Heart right ventricle (tissue), 16 donors: ENCODE measurements around the gene SURF2. TPM values are rescaled to one million over a fixed set of nuclear protein-coding genes. Genes with fewer than 3 reads are reported as not detected.
"Not testable (repeated sequence)": the region's sequence is repeated elsewhere in the genome, so short reads cannot be mapped to it uniquely, and the experiment has no call there.

ENCODE experiments used
- ATAC-seq, 8 donors: fragments of 200-7000 bp; cut with Tn5 transposase; one replicate each; pipeline ENCODE4 v1.9.1; 2020; ENCODE audit warnings: mild to moderate bottlenecking in 8 of 8, moderate library complexity in 8 of 8, moderate number of reproducible peaks in 1 of 8
- DNase-seq, 2 donors: peaks; one replicate each; pipeline ENCODE4 v3.0.0-alpha.2; 2020
- H3K27ac ChIP-seq, 10 donors: fragments of 200-600 bp; sonication (generic) in 2 of 10; one replicate each; pipeline versions ENCODE4 v1.5.0 to v1.8.0; 2020 to 2022; ENCODE audit warnings: mild to moderate bottlenecking in 3 of 10
- H3K27me3 ChIP-seq, 7 donors: fragments of 200-600 bp; one replicate each; pipeline ENCODE4 v1.8.0; 2021 to 2022; ENCODE audit warnings: mild to moderate bottlenecking in 2 of 7
- H3K36me3 ChIP-seq, 9 donors: fragments of 200-600 bp; sonication (generic) in 1 of 9; one replicate each; pipeline versions ENCODE4 v1.5.0 to v1.8.0; 2020 to 2022; ENCODE audit warnings: mild to moderate bottlenecking in 2 of 9
- H3K4me1 ChIP-seq, 9 donors: fragments of 200-600 bp; sonication (generic) in 1 of 9; one replicate each; pipeline versions ENCODE4 v1.5.0 to v1.8.0; 2020 to 2022; ENCODE audit warnings: mild to moderate bottlenecking in 4 of 9
- H3K4me3 ChIP-seq, 10 donors: fragments of 200-600 bp; sonication (generic) in 2 of 10; one replicate each; pipeline versions ENCODE4 v1.5.0 to v1.8.0; 2020 to 2022; ENCODE audit warnings: mild to moderate bottlenecking in 7 of 10, moderate library complexity in 2 of 10
- H3K9me3 ChIP-seq, 11 donors: fragments of 200-600 bp in 10 of 11; sonication (generic) in 2 of 11; one replicate each; pipeline versions ENCODE4 v1.5.0 to v1.8.0; 2013 to 2022; ENCODE audit warnings: mild to moderate bottlenecking in 2 of 11, control low read depth in 1 of 11, moderate library complexity in 1 of 11
- WGBS, 2 donors: extraction: QIAGEN DNeasy Blood & Tissue Kit; methylation state at CpG; one replicate each; pipeline ENCODE4 v1.1.7; 2013; ENCODE audit warnings: inconsistent platforms in 1 of 2; 5-methylcytosine and 5-hydroxymethylcytosine counted together
- intact Hi-C, 10 donors: fragments of 100-400 bp; cut with DNase I; formaldehyde crosslinking; loops; one replicate each; pipeline versions ENCODE4 v1.11.1 to v1.14.2; 2022
- long read RNA-seq, 3 donors: library from polyadenylated mRNA; unstranded; transcript quantifications; one replicate each; pipeline ENCODE4 v2.0.0, GENCODE V29; 2020 to 2021
- polyA plus RNA-seq, 2 donors: library from polyadenylated mRNA; stranded (reverse); fragments of 200-250 nt; gene quantifications; one replicate each; pipeline ENCODE4 v1.2.3, GENCODE V29; 2013
- total RNA-seq, 10 donors: library from RNA; stranded (reverse); fragmentation: NEBNext Ultra II Directional in 3 of 10; extraction: Animal tissue kit (Norgen Biotek cat#: 25700) in 3 of 10; gene quantifications; one replicate each; pipeline versions ENCODE4 v1.2.1 to v1.2.4, GENCODE V29; 2021 to 2023
- TF ChIP-seq, protein P1 (sequence below), 9 donors: fragments of 200-600 bp; sonication (generic) in 2 of 9; IDR thresholded peaks; one replicate each; pipeline versions ENCODE4 v1.5.0 to v1.8.0; 2021 to 2022; ENCODE audit warnings: antibody characterized with exemption in 9 of 9, mild to moderate bottlenecking in 5 of 9, moderate library complexity in 1 of 9
- donor health status: Arrhythmogenic right ventricular cardiomyopathy.
- donor health status: ischemic (EF 13 %, LVEDD 7.1; RV severe dilation, severe dysfunction).
- donor health status: healthy with polysubstance abuse.
- donor health status: DM: no; HTN: yes; CAD: no.
- donor health status: DM: no; HTN: no; CAD: no.
- donor health status: ischemic (EF 25% LVEDD 6.9; RV normal size, moderate dysfunction).
- donor health status: ischemic (EF 25% LVEDD 5.7; RV mildly dilated, moderate dysfunction).
- donor health status: healthy.
- donor health status: DM: yes; HTN: yes; CAD: no.
- donor health status: Ischemic cardiomyopathy.
- donor health status: ischemic (EF 35%, LVEDD 5.7; RV mildly dilated, moderate dysfunction).
- donor health status: nonischemic (EF 11% LVEDD 7.7; RV severe dilation, severe dysfunction).
- donor health status: DM: yes; HTN: yes; CAD: no.
- donor health status: PGD.
- donor health status: ischemic (EF 29% LVEDD 5.4; RV normal size, mild dysfunction).
- donor health status: nonischemic (EF 23%, LVEDD 6.1; RV moderate dilation, normal function).

Gene SURF2
- 10 to 100 TPM in 9 of 10 donors, 1 to 10 TPM in 1; 9.7 to 16.0 (median 14.1) TPM for total RNA-seq
- 10 to 100 TPM; 31.5 to 44.8 TPM for polyA plus RNA-seq
- long read RNA-seq, donor 1, transcript SURF2-201 (6 exons, 842 nt), result major isoform, 5 of 12 reads
- long read RNA-seq, donor 1, partial matches to known transcripts, result 2 of 12 reads
- long read RNA-seq, donor 1, other reads (novel, unspliced or antisense), result 5 of 12 reads
- long read RNA-seq, donor 2, transcript SURF2-201 (6 exons, 842 nt), result major isoform, 10 of 18 reads
- long read RNA-seq, donor 2, partial matches to known transcripts, result 1 of 18 reads
- long read RNA-seq, donor 2, other reads (novel, unspliced or antisense), result 7 of 18 reads
- long read RNA-seq, donor 3, partial matches to known transcripts, result 0 of 6 reads
- long read RNA-seq, donor 3, other reads (novel, unspliced or antisense), result 2 of 6 reads

DNA sequence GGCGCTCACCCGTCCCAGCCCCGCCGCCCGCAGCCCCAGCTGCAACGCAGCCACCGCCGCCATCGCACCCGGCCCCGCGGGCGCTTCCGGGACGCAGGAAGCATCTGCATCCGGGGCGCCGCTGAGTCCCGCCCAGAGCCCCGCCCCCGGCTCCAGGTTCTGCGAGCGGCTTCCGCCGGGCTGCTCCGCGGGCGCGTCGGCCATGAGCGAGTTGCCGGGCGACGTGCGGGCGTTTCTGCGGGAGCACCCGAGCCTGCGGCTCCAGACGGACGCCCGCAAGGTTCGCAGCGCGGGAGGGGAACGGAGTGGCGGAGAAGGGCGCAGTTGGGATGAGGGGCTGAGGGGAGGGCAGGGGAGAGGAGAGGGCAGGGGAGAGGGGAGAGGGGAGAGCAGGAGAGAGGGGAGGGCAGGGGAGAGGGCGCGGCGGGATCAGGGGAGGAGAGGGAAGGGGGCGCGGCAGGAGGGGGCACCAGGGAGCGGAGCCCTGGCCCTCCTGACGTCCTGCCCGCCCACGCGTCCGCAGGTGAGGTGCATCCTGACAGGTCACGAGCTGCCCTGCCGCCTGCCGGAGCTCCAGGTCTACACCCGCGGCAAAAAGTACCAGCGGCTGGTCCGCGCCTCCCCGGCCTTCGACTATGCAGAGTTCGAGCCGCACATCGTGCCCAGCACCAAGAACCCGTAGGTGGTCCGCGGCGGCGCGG, at the start of gene SURF2, which contains the start of gene SURF1:
Gene SURF2 (plus strand): TSS at position 160 of the 701 bp plus-strand sequence. CDS start 43 bp downstream, at position 203.
Gene SURF1 (minus strand): TSS at position 97 of the 701 bp plus-strand sequence. CDS start 34 bp downstream, at position 63.
- peaks cover 0 to 62% (median 23%) of the 10 kb centered on the region in 9 donors for H3K36me3 ChIP-seq
- H3K27me3 ChIP-seq, result no peaks in the 10 kb centered on the region
- peak within 1 kb of the TSS; percentile 29 to 93 (median 82) for H3K27ac ChIP-seq
- peaks cover 7 to 47% (median 31%) of the 10 kb centered on the region in 9 donors for H3K4me1 ChIP-seq
- intact Hi-C loops, result loop anchor here in 2 of 10 donors (1.0 to 10.0 kb wide), 2 partner anchors 58 to 130 kb away; partner anchors contain the start of gene REXO4 (in 1 of the 2)
- 1 to 2% methylated on average over 72 to 76 of the region's 78 CpGs for WGBS, 2 donors
- TF ChIP-seq, protein P1, sequence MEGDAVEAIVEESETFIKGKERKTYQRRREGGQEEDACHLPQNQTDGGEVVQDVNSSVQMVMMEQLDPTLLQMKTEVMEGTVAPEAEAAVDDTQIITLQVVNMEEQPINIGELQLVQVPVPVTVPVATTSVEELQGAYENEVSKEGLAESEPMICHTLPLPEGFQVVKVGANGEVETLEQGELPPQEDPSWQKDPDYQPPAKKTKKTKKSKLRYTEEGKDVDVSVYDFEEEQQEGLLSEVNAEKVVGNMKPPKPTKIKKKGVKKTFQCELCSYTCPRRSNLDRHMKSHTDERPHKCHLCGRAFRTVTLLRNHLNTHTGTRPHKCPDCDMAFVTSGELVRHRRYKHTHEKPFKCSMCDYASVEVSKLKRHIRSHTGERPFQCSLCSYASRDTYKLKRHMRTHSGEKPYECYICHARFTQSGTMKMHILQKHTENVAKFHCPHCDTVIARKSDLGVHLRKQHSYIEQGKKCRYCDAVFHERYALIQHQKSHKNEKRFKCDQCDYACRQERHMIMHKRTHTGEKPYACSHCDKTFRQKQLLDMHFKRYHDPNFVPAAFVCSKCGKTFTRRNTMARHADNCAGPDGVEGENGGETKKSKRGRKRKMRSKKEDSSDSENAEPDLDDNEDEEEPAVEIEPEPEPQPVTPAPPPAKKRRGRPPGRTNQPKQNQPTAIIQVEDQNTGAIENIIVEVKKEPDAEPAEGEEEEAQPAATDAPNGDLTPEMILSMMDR (IDR thresholded peaks at IDR 0.05), result peak in 1 of 9 donors; percentile 11
- H3K9me3 ChIP-seq, result no peaks in the 10 kb centered on the region
- ATAC-seq (peak; percentile 86 to 97 (median 90)), DNase-seq (peak; percentile 88 to 90)
- peak within 1 kb of the TSS; percentile 58 to 97 (median 88) for H3K4me3 ChIP-seq

DNA sequence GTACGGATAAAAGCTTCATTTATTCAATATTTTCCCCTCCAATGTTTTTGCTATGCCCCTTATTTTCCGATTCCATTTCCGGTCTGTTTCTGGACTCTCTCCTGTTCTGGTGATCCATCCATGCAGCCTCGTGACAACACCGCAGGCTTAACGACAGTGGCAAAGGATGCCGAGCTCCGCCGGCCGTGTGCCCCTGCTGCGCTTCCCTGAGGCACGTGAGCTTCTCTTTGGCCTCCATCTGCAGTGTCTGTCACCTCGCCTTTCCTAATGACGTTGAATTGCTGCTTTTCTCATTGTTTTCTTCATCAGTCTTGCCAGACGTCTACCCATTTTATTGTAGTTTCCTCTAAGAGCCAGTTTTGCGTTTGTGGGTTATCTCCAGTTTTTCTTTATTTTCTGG, 49.0 kb upstream of the SURF2 start:
- TF ChIP-seq, protein P1 (IDR thresholded peaks at IDR 0.05), result no peak

DNA sequence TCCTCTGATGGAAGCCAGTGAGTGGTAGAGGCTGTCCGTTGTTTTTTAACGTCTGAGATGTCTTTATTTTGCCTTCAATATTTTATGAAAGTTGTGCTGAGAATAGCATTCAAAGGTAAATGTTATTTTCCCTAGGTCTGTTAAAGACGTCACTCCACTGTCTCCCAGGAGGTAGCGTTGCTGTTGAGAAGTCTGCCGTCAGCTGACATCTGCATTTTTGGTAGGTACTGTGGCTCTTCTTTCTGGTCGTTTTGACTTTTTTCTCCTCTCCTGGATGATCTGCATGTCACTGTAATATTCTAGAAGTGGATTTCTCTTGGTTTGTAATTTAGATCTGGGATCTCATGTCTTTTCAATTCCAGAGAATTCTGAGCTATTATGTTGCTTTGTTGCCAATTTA, 46.7 kb upstream of the SURF2 start:
- Histone ChIP-seq H3K9me3 (peaks cover 0 to 5% (median 0%) of the 10 kb centered on the region in 11 donors), H3K27ac (no peak overlapping the region), H3K27me3 (peaks cover 0 to 21% (median 5%) of the 10 kb centered on the region in 7 donors), H3K4me3 (no peak overlapping the region), H3K36me3 (no peaks in the 10 kb centered on the region), H3K4me1 (no peaks in the 10 kb centered on the region)
- ATAC-seq, result no peak
- no peak for DNase-seq
- intact Hi-C loops, result no loop called here
- WGBS, 2 donors, result 83 to 88% methylated on average over 6 of the region's 6 CpGs
- TF ChIP-seq, protein P1 (IDR thresholded peaks at IDR 0.05), result no peak

More for the DNA sequence above, 49.0 kb upstream of the SURF2 start:
- Histone ChIP-seq H3K4me1 (no peaks in the 10 kb centered on the region), H3K9me3 (peaks cover 0 to 5% (median 0%) of the 10 kb centered on the region in 11 donors), H3K27me3 (peaks cover 0 to 37% (median 5%) of the 10 kb centered on the region in 7 donors), H3K27ac (no peak overlapping the region), H3K36me3 (no peaks in the 10 kb centered on the region), H3K4me3 (no peak overlapping the region)
- ATAC-seq (no peak), DNase-seq (no peak)
- WGBS, 2 donors, result 72% methylated on average over 16 of the region's 16 CpGs
- intact Hi-C loops, result no loop called here

GRCh38 chr9:133315997-133316396, 40.4 kb upstream of the SURF2 start:
- Histone ChIP-seq H3K27ac (no peak overlapping the region), H3K4me1 (no peaks in the 10 kb centered on the region), H3K9me3 (no peaks in the 10 kb centered on the region), H3K27me3 (peaks cover 0 to 4% (median 0%) of the 10 kb centered on the region in 7 donors), H3K4me3 (no peak overlapping the region), H3K36me3 (no peaks in the 10 kb centered on the region)
- intact Hi-C loops, result no loop called here
- ATAC-seq (no peak), DNase-seq (no peak)
- TF ChIP-seq, protein P1 (IDR thresholded peaks at IDR 0.05), result no peak
- WGBS, 2 donors, result 69 to 75% methylated on average over 2 of the region's 2 CpGs

GRCh38 chr9:133317551-133317950, 38.8 kb upstream of the SURF2 start:
- H3K9me3 ChIP-seq, DNase-seq, H3K4me3 ChIP-seq, intact Hi-C loops, H3K27ac ChIP-seq, ATAC-seq, H3K36me3 ChIP-seq, H3K27me3 ChIP-seq, H3K4me1 ChIP-seq: not testable (repeated sequence)
- WGBS, 2 donors, result 78 to 80% methylated on average over 12 to 13 of the region's 13 CpGs
